Fibroblast of pulmonary artery (primary cell): Measurements from ENCODE around the gene SGPL1.

Experiments used
- DNase-seq: peaks from one replicate; pipeline ENCODE4 v3.0.0-alpha.2; 2010; ENCODE audit warnings: low read depth
- H3K4me3 ChIP-seq: replicated peaks from 2 replicates; pipeline ENCODE4 v1.5.1; 2011; ENCODE audit warnings: low read depth, mild to moderate bottlenecking, control low read depth, low read length, moderate library complexity
- TF ChIP-seq, protein P1 (sequence below): IDR thresholded peaks from 2 replicates; pipeline ENCODE4 v1.5.1; 2011; ENCODE audit warnings: mild to moderate bottlenecking, control low read depth, low read length, inconsistent platforms; ENCODE audit errors: missing control alignments

SGPL1 gene

DNA sequence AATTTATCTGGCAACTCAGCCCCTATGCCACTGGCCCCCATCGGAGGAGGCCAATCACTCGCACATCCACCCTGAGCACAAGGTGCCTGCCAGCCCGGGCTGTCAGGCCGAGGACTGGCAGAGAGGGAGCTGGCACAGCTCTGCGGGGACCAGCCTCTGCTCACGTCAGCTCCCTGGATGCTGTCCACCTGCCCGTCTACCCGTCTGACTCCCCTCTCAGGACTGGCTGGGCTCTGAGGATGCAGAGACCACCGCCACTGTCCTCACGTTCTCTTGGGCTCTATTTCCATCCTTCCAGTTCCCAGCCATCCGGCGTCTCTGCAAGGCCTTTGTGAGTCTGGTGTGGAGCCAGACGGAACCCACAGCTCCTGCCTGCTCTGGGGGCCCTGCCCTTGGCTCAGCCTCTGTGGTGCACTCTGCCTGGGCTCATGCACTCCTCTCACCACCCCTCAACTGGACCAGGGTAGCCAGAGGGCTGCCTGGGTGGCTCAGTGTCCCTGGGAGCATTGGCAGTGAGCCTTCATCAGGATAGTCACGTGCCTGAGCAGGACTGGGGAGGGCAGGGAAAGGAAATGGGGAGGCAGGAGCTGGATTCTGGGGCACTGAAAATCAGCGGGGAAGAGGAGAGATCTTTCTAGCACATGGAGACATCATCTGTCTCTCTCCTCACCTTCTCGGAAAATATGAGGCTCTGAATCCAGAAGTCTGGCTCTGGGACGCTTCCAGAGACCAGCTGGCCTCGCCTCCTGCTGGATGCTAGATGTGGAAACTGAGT is 110.7 kb downstream of the SGPL1 start:
- no peak for DNase-seq
- TF ChIP-seq, protein P1, sequence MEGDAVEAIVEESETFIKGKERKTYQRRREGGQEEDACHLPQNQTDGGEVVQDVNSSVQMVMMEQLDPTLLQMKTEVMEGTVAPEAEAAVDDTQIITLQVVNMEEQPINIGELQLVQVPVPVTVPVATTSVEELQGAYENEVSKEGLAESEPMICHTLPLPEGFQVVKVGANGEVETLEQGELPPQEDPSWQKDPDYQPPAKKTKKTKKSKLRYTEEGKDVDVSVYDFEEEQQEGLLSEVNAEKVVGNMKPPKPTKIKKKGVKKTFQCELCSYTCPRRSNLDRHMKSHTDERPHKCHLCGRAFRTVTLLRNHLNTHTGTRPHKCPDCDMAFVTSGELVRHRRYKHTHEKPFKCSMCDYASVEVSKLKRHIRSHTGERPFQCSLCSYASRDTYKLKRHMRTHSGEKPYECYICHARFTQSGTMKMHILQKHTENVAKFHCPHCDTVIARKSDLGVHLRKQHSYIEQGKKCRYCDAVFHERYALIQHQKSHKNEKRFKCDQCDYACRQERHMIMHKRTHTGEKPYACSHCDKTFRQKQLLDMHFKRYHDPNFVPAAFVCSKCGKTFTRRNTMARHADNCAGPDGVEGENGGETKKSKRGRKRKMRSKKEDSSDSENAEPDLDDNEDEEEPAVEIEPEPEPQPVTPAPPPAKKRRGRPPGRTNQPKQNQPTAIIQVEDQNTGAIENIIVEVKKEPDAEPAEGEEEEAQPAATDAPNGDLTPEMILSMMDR: no peak
- no peak overlapping the region for H3K4me3 ChIP-seq

GRCh38 chr10:70927189-70927943 is 111.6 kb downstream of the SGPL1 start:
- DNase-seq: peak; percentile 25
- H3K4me3 ChIP-seq: no peak overlapping the region

GRCh38 chr10:70928140-70928539 is 112.4 kb downstream of the SGPL1 start:
- TF ChIP-seq, protein P1: no peak
- DNase-seq: no peak
- H3K4me3 ChIP-seq: no peak overlapping the region

More at GRCh38 chr10:70927189-70927943, 111.6 kb downstream of the SGPL1 start:
- TF ChIP-seq, protein P1: no peak

DNA sequence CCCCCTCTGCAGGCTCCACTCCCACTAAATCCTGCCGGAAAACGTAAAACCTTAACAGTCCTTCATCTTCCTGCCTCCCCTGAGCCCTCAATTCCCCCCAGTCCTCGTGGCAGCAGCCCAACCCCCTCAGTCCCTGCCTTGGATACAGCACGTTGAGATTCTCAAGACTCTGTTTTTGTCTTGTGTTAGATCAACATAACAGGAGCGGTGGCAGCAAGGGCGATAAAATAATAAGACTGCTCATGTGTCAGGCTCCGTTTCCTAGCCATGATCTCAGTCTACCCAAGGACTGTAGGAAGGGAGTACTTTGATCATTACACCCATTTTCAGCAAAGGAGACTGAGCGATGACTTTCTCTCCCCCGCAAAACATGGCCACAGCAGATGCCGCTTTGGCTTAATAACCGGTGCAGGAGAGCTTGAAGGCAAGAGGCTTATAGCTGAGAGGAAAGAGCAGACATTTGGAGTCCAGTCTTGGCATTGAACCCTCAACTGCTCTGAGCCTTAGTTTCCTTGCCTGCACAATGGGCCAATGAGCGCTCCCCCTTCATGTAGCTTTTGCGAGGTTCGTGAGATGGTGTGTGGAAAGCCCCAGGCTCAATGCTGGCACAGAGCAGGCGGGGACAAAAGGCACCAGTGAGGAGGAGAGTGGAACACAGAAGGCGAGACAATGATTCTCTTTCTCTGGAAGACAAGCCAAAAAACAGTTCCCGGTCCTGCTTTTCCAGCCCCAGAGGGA is 114.7 kb downstream of the SGPL1 start:
- no peak for DNase-seq
- TF ChIP-seq, protein P1: no peak
- no peak overlapping the region for H3K4me3 ChIP-seq
